ENCODE results near the gene CCL20.

GRCh38 chr2:227861011-227861410, 47.4 kb downstream of the CCL20 start:
- no peak for TF ChIP-seq SP1 (IDR thresholded peaks at IDR 0.05)
- no peak for TF ChIP-seq FOXK2 (IDR thresholded peaks at IDR 0.05)
- TF ChIP-seq FOXA1 (IDR thresholded peaks at IDR 0.05): no peak
- TF ChIP-seq CTBP1 (IDR thresholded peaks at IDR 0.05; ENCODE audit: borderline replicate concordance): no peak
- no peak for TF ChIP-seq ARNT (IDR thresholded peaks at IDR 0.05)
- no peak for TF ChIP-seq ELF4 (IDR thresholded peaks at IDR 0.05)
- no peak for TF ChIP-seq LEF1 (IDR thresholded peaks at IDR 0.05; ENCODE audit: borderline replicate concordance)
- no peak for TF ChIP-seq BHLHE40 (IDR thresholded peaks at IDR 0.05; ENCODE audit: borderline replicate concordance)
- no peak for TF ChIP-seq HDGF (IDR thresholded peaks at IDR 0.05; ENCODE audit: borderline replicate concordance)
- no peak for TF ChIP-seq PKNOX1 (IDR thresholded peaks at IDR 0.05)
- no peak for TF ChIP-seq SUZ12 (IDR thresholded peaks at IDR 0.05)
- TF ChIP-seq FOXM1 (IDR thresholded peaks at IDR 0.05; ENCODE audit: borderline replicate concordance): no peak
- no peak for TF ChIP-seq L3MBTL2 (conservative IDR thresholded peaks at IDR 0.05)
- TF ChIP-seq ZNF384 (IDR thresholded peaks at IDR 0.05): no peak

All from HEK293T (cell line).